Tibial artery (tissue), 4 donors: ENCODE data around the gene SMYD3.

ENCODE experiments used
- DNase-seq, 2 donors: peaks; one replicate each; pipeline ENCODE4 v3.0.0-alpha.2; 2019
- H3K27ac ChIP-seq, 2 donors: fragments of 200-600 bp; sonication (generic) in 1 of 2; 1 replicate in 1 of 2; 2 replicates in 1 of 2; pipeline ENCODE4 v1.5.1; 2018 to 2019; ENCODE audit warnings: mild to moderate bottlenecking in 1 of 2
- H3K27me3 ChIP-seq, 2 donors: fragments of 200-600 bp; sonication (generic) in 1 of 2; one replicate each; pipeline versions ENCODE4 v1.5.1 to v1.6.0; 2016 to 2019
- H3K36me3 ChIP-seq, 3 donors: fragments of 200-600 bp; sonication (generic) in 2 of 3; one replicate each; pipeline ENCODE4 v1.5.1; 2016 to 2019; ENCODE audit warnings: mild to moderate bottlenecking in 2 of 3
- H3K4me1 ChIP-seq, 4 donors: fragments of 200-600 bp; sonication (generic) in 2 of 4; 1 replicate in 3 of 4; 2 replicates in 1 of 4; pipeline ENCODE4 v1.5.1; 2016 to 2019
- H3K4me3 ChIP-seq, 2 donors: fragments of 200-600 bp; sonication (generic) in 1 of 2; 1 replicate in 1 of 2; 2 replicates in 1 of 2; pipeline ENCODE4 v1.5.1; 2018 to 2019; ENCODE audit warnings: mild to moderate bottlenecking in 2 of 2
- H3K9me3 ChIP-seq, 3 donors: fragments of 200-600 bp; sonication (generic) in 1 of 3; one replicate each; pipeline ENCODE4 v1.5.1; 2016 to 2019
- intact Hi-C: fragments of 100-400 bp; cut with DNase I; formaldehyde crosslinking; loops from one replicate; pipeline ENCODE4 v1.15.0; 2023; ENCODE audit warnings: low total_unique reads
- TF ChIP-seq, protein P1 (sequence below), 2 experiments: fragments of 200-600 bp in 1 of 2; fragments of 450-650 bp in 1 of 2; IDR thresholded peaks; one replicate each; pipeline ENCODE4 v1.5.1; 2017 to 2019; ENCODE audit warnings: antibody characterized with exemption in 2 of 2, mild to moderate bottlenecking in 1 of 2, moderate library complexity in 1 of 2

Gene SMYD3

DNA sequence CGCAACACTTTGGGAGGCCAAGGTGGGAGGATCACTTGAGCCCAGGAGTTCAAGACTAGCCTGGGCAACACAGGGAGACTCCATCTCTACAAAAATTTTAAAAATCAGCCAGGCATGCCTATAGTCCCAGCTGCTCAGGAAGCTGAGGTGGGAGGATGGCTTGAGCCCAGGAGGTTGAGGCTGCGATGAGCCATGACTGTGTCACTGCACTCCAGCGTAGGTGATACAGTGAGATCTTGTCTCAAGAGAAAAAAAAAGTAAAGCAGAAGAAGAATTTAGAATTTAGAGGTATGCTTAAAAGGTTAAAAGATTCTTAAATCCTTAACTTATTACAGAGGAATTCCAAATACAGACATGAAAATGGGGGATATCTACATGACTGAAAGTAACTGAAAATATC lies 79.5 kb downstream of the SMYD3 start:
- TF ChIP-seq, protein P1, sequence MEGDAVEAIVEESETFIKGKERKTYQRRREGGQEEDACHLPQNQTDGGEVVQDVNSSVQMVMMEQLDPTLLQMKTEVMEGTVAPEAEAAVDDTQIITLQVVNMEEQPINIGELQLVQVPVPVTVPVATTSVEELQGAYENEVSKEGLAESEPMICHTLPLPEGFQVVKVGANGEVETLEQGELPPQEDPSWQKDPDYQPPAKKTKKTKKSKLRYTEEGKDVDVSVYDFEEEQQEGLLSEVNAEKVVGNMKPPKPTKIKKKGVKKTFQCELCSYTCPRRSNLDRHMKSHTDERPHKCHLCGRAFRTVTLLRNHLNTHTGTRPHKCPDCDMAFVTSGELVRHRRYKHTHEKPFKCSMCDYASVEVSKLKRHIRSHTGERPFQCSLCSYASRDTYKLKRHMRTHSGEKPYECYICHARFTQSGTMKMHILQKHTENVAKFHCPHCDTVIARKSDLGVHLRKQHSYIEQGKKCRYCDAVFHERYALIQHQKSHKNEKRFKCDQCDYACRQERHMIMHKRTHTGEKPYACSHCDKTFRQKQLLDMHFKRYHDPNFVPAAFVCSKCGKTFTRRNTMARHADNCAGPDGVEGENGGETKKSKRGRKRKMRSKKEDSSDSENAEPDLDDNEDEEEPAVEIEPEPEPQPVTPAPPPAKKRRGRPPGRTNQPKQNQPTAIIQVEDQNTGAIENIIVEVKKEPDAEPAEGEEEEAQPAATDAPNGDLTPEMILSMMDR (IDR thresholded peaks at IDR 0.05): no peak
- H3K4me1 ChIP-seq: no peaks in the 10 kb centered on the region
- intact Hi-C loops: no loop called here

GRCh38 chr1:246425895-246426294 lies 81.2 kb downstream of the SMYD3 start:
- Histone ChIP-seq H3K36me3 (no peaks in the 10 kb centered on the region), H3K27ac (no peak overlapping the region), H3K27me3 (no peaks in the 10 kb centered on the region), H3K4me1 (no peaks in the 10 kb centered on the region), H3K4me3 (no peak overlapping the region), H3K9me3 (no peaks in the 10 kb centered on the region)
- intact Hi-C loops: no loop called here
- TF ChIP-seq, protein P1 (IDR thresholded peaks at IDR 0.05): no peak
- no peak for DNase-seq

More for the DNA sequence above, 79.5 kb downstream of the SMYD3 start:
- no peaks in the 10 kb centered on the region for H3K27me3 ChIP-seq
- no peaks in the 10 kb centered on the region for H3K9me3 ChIP-seq
- DNase-seq: no peak
- H3K4me3 ChIP-seq: no peak overlapping the region
- no peaks in the 10 kb centered on the region for H3K36me3 ChIP-seq
- H3K27ac ChIP-seq: no peak overlapping the region

DNA sequence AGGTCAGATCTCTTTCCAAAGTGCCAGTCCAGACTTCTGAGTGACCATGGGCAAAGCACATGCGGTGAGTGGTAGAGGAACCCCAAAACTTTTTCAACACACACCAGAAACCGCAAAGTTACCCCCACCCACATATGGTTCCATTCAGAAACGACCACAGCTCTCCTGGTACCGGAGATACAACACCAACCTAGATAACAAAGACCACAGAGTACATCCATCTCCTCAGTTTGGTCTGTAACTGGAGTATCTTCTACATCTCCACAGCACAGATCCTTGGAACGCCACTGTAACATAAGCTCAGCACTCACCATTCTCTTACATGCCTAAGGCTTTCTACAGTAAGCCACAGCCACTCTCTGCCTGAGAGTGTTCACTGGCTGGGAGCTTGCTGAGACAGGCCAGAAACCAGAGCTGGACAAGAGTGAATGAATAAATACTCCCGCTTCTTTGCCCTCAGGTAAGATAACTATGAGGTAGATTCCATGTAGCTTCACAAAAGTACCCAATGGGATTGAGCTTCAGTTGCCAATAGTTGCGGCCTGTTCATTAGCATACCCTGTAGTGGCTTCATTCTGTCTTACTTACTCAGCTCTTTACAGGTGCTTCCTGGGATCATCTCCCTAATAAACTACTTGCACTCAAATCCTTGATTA lies 81.8 kb downstream of the SMYD3 start:
- TF ChIP-seq, protein P1 (IDR thresholded peaks at IDR 0.05): no peak
- Histone ChIP-seq H3K27me3 (no peaks in the 10 kb centered on the region), H3K27ac (no peak overlapping the region), H3K4me3 (no peak overlapping the region), H3K36me3 (no peaks in the 10 kb centered on the region), H3K4me1 (no peaks in the 10 kb centered on the region), H3K9me3 (no peaks in the 10 kb centered on the region)
- intact Hi-C loops: no loop called here
- DNase-seq: no peak

DNA sequence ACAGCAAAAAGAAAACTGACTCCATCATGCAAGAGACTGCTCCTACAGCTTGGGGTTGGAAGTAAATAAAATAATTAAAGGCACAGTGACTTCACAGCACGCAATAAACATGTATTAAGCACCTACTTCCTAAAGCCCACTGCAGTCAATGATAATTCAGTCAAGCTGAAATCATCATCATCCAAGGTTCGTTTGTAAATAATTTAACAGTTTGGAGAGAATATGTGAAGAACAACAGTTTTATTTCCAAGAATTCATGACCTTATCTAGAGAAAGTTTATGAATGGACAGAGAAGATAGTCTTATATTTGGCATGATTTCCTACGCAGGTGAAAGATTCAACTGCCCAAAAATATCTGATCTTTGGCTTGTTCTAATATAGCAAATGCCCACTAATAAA lies 86.8 kb downstream of the SMYD3 start:
- TF ChIP-seq, protein P1 (IDR thresholded peaks at IDR 0.05): no peak
- intact Hi-C loops: no loop called here
- H3K36me3 ChIP-seq: no peaks in the 10 kb centered on the region

DNA sequence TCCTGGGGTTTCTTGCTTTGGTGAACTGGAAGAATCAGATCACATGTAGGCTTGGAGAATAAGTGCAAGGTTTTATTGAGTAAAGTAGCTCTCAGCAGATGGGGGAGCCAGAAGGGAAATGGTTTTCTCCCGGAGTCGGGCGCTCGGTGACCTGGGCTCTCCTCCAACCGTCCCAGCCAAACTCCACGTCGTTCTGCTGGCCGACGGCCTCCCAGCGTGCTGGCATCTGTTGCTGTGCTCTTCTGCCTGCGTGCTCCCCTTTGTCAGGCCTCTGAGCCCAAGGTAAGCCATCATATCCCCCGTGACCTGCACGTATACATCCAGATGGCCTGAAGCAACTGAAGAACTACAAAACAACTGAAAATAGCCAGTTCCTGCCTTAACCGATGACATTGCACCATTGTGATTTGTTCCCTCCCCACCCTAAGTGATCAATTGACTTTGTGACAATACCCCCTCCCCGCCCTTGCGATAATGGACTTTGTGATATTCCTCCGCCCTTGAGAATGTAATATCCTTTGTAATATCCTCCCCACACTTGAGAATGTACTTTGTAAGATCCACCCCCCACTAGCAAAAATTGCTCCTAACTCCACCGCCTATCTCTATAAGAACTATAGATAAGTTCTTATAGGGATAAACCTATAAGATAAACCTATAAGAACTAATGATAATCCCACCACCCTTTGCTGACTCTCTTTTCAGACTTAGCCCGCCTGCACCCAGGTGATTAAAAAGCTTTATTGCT lies 88.3 kb downstream of the SMYD3 start:
- Histone ChIP-seq H3K4me1 (no peaks in the 10 kb centered on the region), H3K9me3 (peaks cover 0 to 9% (median 0%) of the 10 kb centered on the region in 3 donors), H3K4me3 (no peak overlapping the region), H3K27me3 (no peaks in the 10 kb centered on the region), H3K27ac (no peak overlapping the region), H3K36me3 (no peaks in the 10 kb centered on the region)
- TF ChIP-seq, protein P1 (IDR thresholded peaks at IDR 0.05): no peak
- intact Hi-C loops: no loop called here
- DNase-seq: no peak

More for the DNA sequence above, 86.8 kb downstream of the SMYD3 start:
- Histone ChIP-seq H3K9me3 (peaks cover 0 to 8% (median 0%) of the 10 kb centered on the region in 3 donors), H3K4me1 (no peaks in the 10 kb centered on the region), H3K27ac (no peak overlapping the region), H3K4me3 (no peak overlapping the region), H3K27me3 (no peaks in the 10 kb centered on the region)
- no peak for DNase-seq
